Measurements from ENCODE around the gene WDR38. TPM values are rescaled to one million over a fixed set of nuclear protein-coding genes. Genes with fewer than 3 reads are reported as not detected.

WDR38 gene
- total RNA-seq: not detected in 2 replicates

- DNase-seq (ENCODE audit: extremely low read depth, low read depth, low spot score): no peak
Observed at GRCh38 chr9:124852829-124853531, at the start of gene WDR38. WDR38 (plus strand) TSS chr9:124853460; CDS start chr9:124853532, 72 bp downstream.

GRCh38 chr9:124803911-124804310, 49.3 kb upstream of the WDR38 start:
- DNase-seq (ENCODE audit: extremely low read depth, low read depth, low spot score): no peak

GRCh38 chr9:124805186-124805585, 48.1 kb upstream of the WDR38 start:
- no peak for DNase-seq (ENCODE audit: extremely low read depth, low read depth, low spot score)

GRCh38 chr9:124808246-124808956, 44.9 kb upstream of the WDR38 start:
- no peak for DNase-seq (ENCODE audit: extremely low read depth, low read depth, low spot score)

GRCh38 chr9:124809211-124809610, 44.0 kb upstream of the WDR38 start:
- no peak for DNase-seq (ENCODE audit: extremely low read depth, low read depth, low spot score)

- no peak for DNase-seq (ENCODE audit: extremely low read depth, low read depth, low spot score)
Observed at GRCh38 chr9:124809741-124810500, 43.3 kb upstream of the WDR38 start.

- DNase-seq (ENCODE audit: extremely low read depth, low read depth, low spot score): no peak
Observed at GRCh38 chr9:124810663-124811355, 42.5 kb upstream of the WDR38 start.

GRCh38 chr9:124812441-124812876, 40.8 kb upstream of the WDR38 start:
- DNase-seq (ENCODE audit: extremely low read depth, low read depth, low spot score): no peak

- no peak for DNase-seq (ENCODE audit: extremely low read depth, low read depth, low spot score)
Observed at GRCh38 chr9:124813041-124813440, 40.2 kb upstream of the WDR38 start.

GRCh38 chr9:124813501-124814163, 39.6 kb upstream of the WDR38 start:
- no peak for DNase-seq (ENCODE audit: extremely low read depth, low read depth, low spot score)

GRCh38 chr9:124814164-124814535, 39.1 kb upstream of the WDR38 start:
- no peak for DNase-seq (ENCODE audit: extremely low read depth, low read depth, low spot score)

- DNase-seq (ENCODE audit: extremely low read depth, low read depth, low spot score): no peak
Observed at GRCh38 chr9:124815601-124816000, 37.7 kb upstream of the WDR38 start.

GRCh38 chr9:124818431-124819281, 34.6 kb upstream of the WDR38 start:
- no peak for DNase-seq (ENCODE audit: extremely low read depth, low read depth, low spot score)

- DNase-seq (ENCODE audit: extremely low read depth, low read depth, low spot score): no peak
Observed at GRCh38 chr9:124820698-124821623, 32.3 kb upstream of the WDR38 start.

- DNase-seq (ENCODE audit: extremely low read depth, low read depth, low spot score): no peak
Observed at GRCh38 chr9:124828489-124829333, 24.5 kb upstream of the WDR38 start.

GRCh38 chr9:124829334-124829669, 24.0 kb upstream of the WDR38 start:
- no peak for DNase-seq (ENCODE audit: extremely low read depth, low read depth, low spot score)

GRCh38 chr9:124830593-124830992, 22.7 kb upstream of the WDR38 start:
- no peak for DNase-seq (ENCODE audit: extremely low read depth, low read depth, low spot score)

All from glomerular endothelial cell (primary cell).